Common myeloid progenitor, CD34-positive (primary cell): Measurements from ENCODE around the gene CSAD.
"Not testable (repeated sequence)": the region's sequence is repeated elsewhere in the genome, so short reads cannot be mapped to it uniquely, and the experiment has no call there.

Source experiments
- CTCF ChIA-PET: fragments of 350-600 bp; sonication (Branson Sonifier 250); formaldehyde crosslinking; loops from one replicate; lab custom pipeline; 2021; ENCODE audit warnings: antibody characterized with exemption; lab: Charles Lee
- POLR2A ChIA-PET: fragments of 350-600 bp; sonication (Branson Sonifier 250); formaldehyde crosslinking; loops from one replicate; lab custom pipeline; 2021; ENCODE audit warnings: antibody characterized with exemption; lab: Charles Lee
- DNase-seq, 3 donors: peaks; one replicate each; pipeline versions ENCODE4 v3.0.0 to v3.0.0-alpha.2; 2013
- H3K27ac ChIP-seq, 2 experiments: 1 replicate in 1 of 2; 2 replicates in 1 of 2; pipeline ENCODE4 v1.7.0; 2013; ENCODE audit warnings: inconsistent platforms in 2 of 2, low read length in 2 of 2, mild to moderate bottlenecking in 2 of 2, low read depth in 1 of 2, moderate library complexity in 1 of 2; ENCODE audit not compliant: severe bottlenecking in 2 of 2, insufficient read depth in 1 of 2, poor library complexity in 1 of 2
- H3K27me3 ChIP-seq, 5 experiments: replicated peaks in 2 of 5; 1 replicate in 3 of 5; 2 replicates in 2 of 5; pipeline versions ENCODE4 v1.6.1 to v1.7.0; 2013; ENCODE audit warnings: low read length in 4 of 5, mild to moderate bottlenecking in 2 of 5, moderate library complexity in 2 of 5, inconsistent platforms in 1 of 5; ENCODE audit not compliant: insufficient read depth in 5 of 5, control insufficient read depth in 4 of 5
- H3K36me3 ChIP-seq, 4 experiments: 1 replicate in 2 of 4; 2 replicates in 2 of 4; pipeline versions ENCODE4 v1.6.1 to v1.7.0; 2013; ENCODE audit warnings: low read length in 3 of 4, control low read depth in 1 of 4, mild to moderate bottlenecking in 1 of 4; ENCODE audit not compliant: control insufficient read depth in 4 of 4, insufficient read depth in 4 of 4
- H3K4me1 ChIP-seq, 4 experiments: 1 replicate in 3 of 4; 2 replicates in 1 of 4; pipeline versions ENCODE4 v1.6.1 to v1.7.1; 2013; ENCODE audit warnings: low read length in 3 of 4, mild to moderate bottlenecking in 3 of 4, control low read depth in 1 of 4, inconsistent platforms in 1 of 4, moderate library complexity in 1 of 4; ENCODE audit not compliant: control insufficient read depth in 4 of 4, insufficient read depth in 4 of 4; ENCODE audit errors: control extremely low read depth in 1 of 4
- H3K4me3 ChIP-seq, 7 experiments: 1 replicate in 4 of 7; 2 replicates in 3 of 7; pipeline versions ENCODE4 v1.5.1 to v1.7.0; 2013; ENCODE audit warnings: mild to moderate bottlenecking in 7 of 7, low read length in 6 of 7, moderate library complexity in 6 of 7, inconsistent platforms in 2 of 7, low read depth in 2 of 7, control low read depth in 1 of 7; ENCODE audit not compliant: insufficient read depth in 4 of 7, control insufficient read depth in 1 of 7; ENCODE audit errors: extremely low read depth in 1 of 7
- H3K9me3 ChIP-seq, 5 experiments: 1 replicate in 4 of 5; 2 replicates in 1 of 5; pipeline versions ENCODE4 v1.6.1 to v1.7.1; 2013; ENCODE audit warnings: low read length in 4 of 5, mild to moderate bottlenecking in 2 of 5, inconsistent platforms in 1 of 5, low read depth in 1 of 5, moderate library complexity in 1 of 5; ENCODE audit not compliant: control insufficient read depth in 4 of 5, insufficient read depth in 2 of 5; ENCODE audit errors: control extremely low read depth in 1 of 5
- WGBS: methylation state at CpG from one replicate; pipeline ENCODE4 v1.1.5; 2013; ENCODE audit not compliant: insufficient coverage; 5-methylcytosine and 5-hydroxymethylcytosine counted together

The CSAD gene

GRCh38 chr12:53169644-53170043, 11.1 kb downstream of the CSAD start:
- no peak overlapping the region for H3K27ac ChIP-seq
- DNase-seq = no peak
- ChIA-PET CTCF (no interaction called here), POLR2A (no interaction called here)
- H3K9me3 ChIP-seq = no peaks in the 10 kb centered on the region
- H3K27me3 ChIP-seq = no peaks in the 10 kb centered on the region
- H3K36me3 ChIP-seq = peaks cover 0 to 13% (median 2%) of the 10 kb centered on the region in 4 experiments
- H3K4me1 ChIP-seq = peaks cover 0 to under 1% (median 0%) of the 10 kb centered on the region in 4 experiments
- 100% methylated on average over 5 of the region's 7 CpGs for WGBS
- H3K4me3 ChIP-seq = no peak overlapping the region

GRCh38 chr12:53166837-53167236, 13.9 kb downstream of the CSAD start:
- H3K27ac ChIP-seq = no peak overlapping the region
- ChIA-PET CTCF (interaction anchor here (0.8 to 1.6 kb wide), 4 partner anchors 20 to 343 kb away, joined by 3 to 4 read pairs (median 4); no protein-coding TSS in a partner anchor), POLR2A (no interaction called here)
- peaks cover 0 to 7% (median 2%) of the 10 kb centered on the region in 4 experiments for H3K36me3 ChIP-seq
- H3K9me3 ChIP-seq = no peaks in the 10 kb centered on the region
- no peaks in the 10 kb centered on the region for H3K4me1 ChIP-seq
- H3K27me3 ChIP-seq = no peaks in the 10 kb centered on the region
- DNase-seq = no peak
- H3K4me3 ChIP-seq = no peak overlapping the region

- H3K27ac ChIP-seq, POLR2A ChIA-PET, H3K4me3 ChIP-seq, H3K4me1 ChIP-seq, DNase-seq, H3K36me3 ChIP-seq, H3K27me3 ChIP-seq, H3K9me3 ChIP-seq: not testable (repeated sequence)
- 100% methylated on average over 1 of the region's 2 CpGs for WGBS
- CTCF ChIA-PET = interaction anchor here (0.7 to 0.9 kb wide), 2 partner anchors 35 to 46 kb away, joined by 3 read pairs; no protein-coding TSS in a partner anchor
These were observed 17.7 kb downstream of the CSAD start for GRCh38 chr12:53163008-53163407.

DNA sequence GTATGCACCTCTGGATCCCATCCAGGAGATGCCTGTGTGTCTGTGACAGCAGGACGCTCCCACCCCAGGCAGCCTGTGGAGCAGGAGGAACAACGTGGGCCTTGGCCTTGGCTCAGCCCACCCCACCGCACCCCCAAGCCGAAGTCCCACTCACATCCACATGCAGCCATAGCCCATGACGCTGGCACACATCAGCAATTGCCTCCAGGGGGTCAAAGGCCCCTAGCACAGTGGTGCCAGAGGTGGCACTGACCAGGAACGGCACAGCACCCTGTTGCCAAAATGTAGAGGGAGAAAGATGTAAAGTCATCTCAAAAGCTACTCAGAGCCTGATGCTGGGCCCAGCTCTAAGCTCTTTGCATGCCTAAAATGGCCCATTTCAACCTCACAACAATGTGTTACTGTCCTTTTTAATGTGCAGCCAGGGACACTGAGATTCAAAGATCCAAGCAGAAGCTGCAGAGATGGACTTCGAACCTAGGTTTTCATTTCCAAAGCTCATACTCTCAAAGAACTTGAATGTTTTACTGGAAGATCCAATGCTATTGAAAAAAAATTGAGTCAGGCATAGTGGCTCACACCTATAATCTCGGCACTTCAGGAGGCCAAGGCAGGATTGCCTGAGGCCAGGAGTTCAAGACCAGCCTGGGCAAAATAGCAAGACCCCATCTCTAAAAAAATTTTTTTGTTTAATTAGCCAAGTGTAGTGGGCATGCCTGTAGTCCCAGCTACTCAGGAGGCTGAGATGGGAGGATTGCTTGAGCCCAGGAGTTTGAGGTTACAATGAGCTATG, 19.4 kb downstream of the CSAD start:
- 100% methylated on average over 4 of the region's 8 CpGs for WGBS
- POLR2A ChIA-PET = no interaction called here
- no peak overlapping the region for H3K4me3 ChIP-seq
- H3K9me3 ChIP-seq = no peaks in the 10 kb centered on the region
- CTCF ChIA-PET = interaction anchor here (0.8 to 8.0 kb wide), 15 partner anchors 7 to 160 kb away, joined by 3 to 97 read pairs (median 11); partner anchors contain the start of genes AAAS, CSAD, IGFBP6 and ZNF740
- H3K36me3 ChIP-seq = no peaks in the 10 kb centered on the region
- no peak for DNase-seq
- no peaks in the 10 kb centered on the region for H3K27me3 ChIP-seq
- H3K27ac ChIP-seq = no peak overlapping the region
- H3K4me1 ChIP-seq = peaks cover 0 to 8% (median 2%) of the 10 kb centered on the region in 4 experiments

DNA sequence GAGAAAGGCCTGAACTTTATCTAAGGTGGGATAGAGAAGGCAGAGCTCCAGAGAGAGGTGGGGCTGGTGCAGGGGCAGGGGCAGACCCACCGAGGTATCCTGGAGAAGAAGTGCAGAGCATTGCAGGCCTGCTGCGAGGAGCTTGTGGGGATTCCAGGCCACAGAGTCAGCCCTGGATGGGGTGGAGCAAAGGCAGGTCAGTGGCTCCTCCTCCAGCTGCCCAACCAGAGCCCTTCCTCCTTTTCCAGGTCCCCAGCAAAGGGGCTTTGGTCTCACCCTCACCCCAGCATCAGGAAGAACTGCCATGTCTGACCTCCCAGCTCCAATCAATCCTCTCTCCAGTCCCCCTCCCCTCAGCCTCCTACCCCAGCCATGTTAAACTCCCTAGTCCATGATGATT, 20.1 kb downstream of the CSAD start:
- 94% methylated on average over 2 of the region's 2 CpGs for WGBS
- POLR2A ChIA-PET = no interaction called here
- no peaks in the 10 kb centered on the region for H3K27me3 ChIP-seq
- H3K27ac ChIP-seq = no peak overlapping the region
- peaks cover 0 to 8% (median 2%) of the 10 kb centered on the region in 4 experiments for H3K4me1 ChIP-seq
- no peak for DNase-seq
- H3K4me3 ChIP-seq = no peak overlapping the region
- H3K36me3 ChIP-seq = no peaks in the 10 kb centered on the region
- CTCF ChIA-PET = interaction anchor here (0.7 to 8.0 kb wide), 21 partner anchors 8 to 499 kb away, joined by 3 to 97 read pairs (median 11); partner anchors contain the start of genes AAAS, CSAD, IGFBP6 and ZNF740
- H3K9me3 ChIP-seq = no peaks in the 10 kb centered on the region

GRCh38 chr12:53160000-53160399, 20.7 kb downstream of the CSAD start:
- no peaks in the 10 kb centered on the region for H3K36me3 ChIP-seq
- 91% methylated on average over 14 of the region's 16 CpGs for whole genome bisulfite sequencing
- peaks cover 0 to 8% (median 2%) of the 10 kb centered on the region in 4 experiments for H3K4me1 ChIP-seq
- no peaks in the 10 kb centered on the region for H3K27me3 ChIP-seq
- ChIA-PET CTCF (interaction anchor here (0.7 to 8.0 kb wide), 33 partner anchors 8 to 500 kb away, joined by 3 to 97 read pairs (median 5); partner anchors contain the start of genes AAAS, CSAD, IGFBP6 and ITGB7), POLR2A (interaction anchor here (1.3 kb wide), 1 partner anchor 38 kb away, joined by 6 read pairs; no protein-coding TSS in a partner anchor)
- H3K27ac ChIP-seq = no peak overlapping the region
- no peak for DNase-seq
- H3K9me3 ChIP-seq = no peaks in the 10 kb centered on the region
- no peak overlapping the region for H3K4me3 ChIP-seq
